HG02938 (cell line): ENCODE data around the gene DLX3.

Experiments
- ATAC-seq: cut with Tn5 transposase; IDR thresholded peaks from one replicate; pipeline ENCODE4 v1.9.1; 2021; ENCODE audit warnings: mild to moderate bottlenecking, moderate library complexity; ENCODE audit not compliant: unreplicated experiment

Gene DLX3

GRCh38 chr17:49973271-49973615, 21.8 kb downstream of the DLX3 start:
- ATAC-seq, result no peak

- no peak for ATAC-seq
Observed at GRCh38 chr17:49972486-49973270, 22.3 kb downstream of the DLX3 start.

- no peak for ATAC-seq
Observed at GRCh38 chr17:49971848-49972485, 23.1 kb downstream of the DLX3 start.

GRCh38 chr17:49971199-49971847, 23.7 kb downstream of the DLX3 start:
- ATAC-seq, result no peak

GRCh38 chr17:49970498-49970897, 24.5 kb downstream of the DLX3 start:
- ATAC-seq, result no peak

- no peak for ATAC-seq
Observed at GRCh38 chr17:49969795-49970389, 25.1 kb downstream of the DLX3 start.

GRCh38 chr17:49969134-49969759, 25.8 kb downstream of the DLX3 start, which contains the start of gene DLX4:
TSS of gene DLX4 (plus strand) at chr17:49969190. CDS start at chr17:49969469, 279 bp downstream.
- no peak for ATAC-seq

GRCh38 chr17:49968405-49969133, 26.5 kb downstream of the DLX3 start:
- ATAC-seq, result no peak

- ATAC-seq, result no peak
Observed at GRCh38 chr17:49967621-49968404, 27.2 kb downstream of the DLX3 start.

GRCh38 chr17:49967205-49967604, 27.8 kb downstream of the DLX3 start:
- no peak for ATAC-seq

GRCh38 chr17:49966767-49967166, 28.3 kb downstream of the DLX3 start:
- no peak for ATAC-seq

- no peak for ATAC-seq
Observed at GRCh38 chr17:49965524-49965909, 29.5 kb downstream of the DLX3 start.

- no peak for ATAC-seq
Observed at GRCh38 chr17:49964769-49965523, 30.1 kb downstream of the DLX3 start.

- ATAC-seq, result no peak
Observed at GRCh38 chr17:49964303-49964768, 30.7 kb downstream of the DLX3 start.

GRCh38 chr17:49963626-49964302, 31.3 kb downstream of the DLX3 start:
- ATAC-seq, result no peak

- ATAC-seq, result no peak
Observed at GRCh38 chr17:49963309-49963625, 31.8 kb downstream of the DLX3 start.

- no peak for ATAC-seq
Observed at GRCh38 chr17:49962599-49963308, 32.3 kb downstream of the DLX3 start.
